Astrocyte (in vitro differentiated cells and primary cell): Measurements from ENCODE around the gene PALLD. TPM values are rescaled to one million over a fixed set of nuclear protein-coding genes. Genes with fewer than 3 reads are reported as not detected.

Experiments
- DNase-seq: peaks from one replicate; pipeline ENCODE4 v3.0.0-alpha.2; 2010; ENCODE audit warnings: low read depth
- FAIRE-seq: peaks from 2 replicates; lab custom pipeline; 2011; peaks lifted over from hg19 to GRCh38; lab: Jason Lieb, UNC
- H2AFZ ChIP-seq: 2 replicates; pipeline ENCODE4 v1.6.0; 2012; ENCODE audit warnings: low read depth, low read length, inconsistent platforms
- H3K27ac ChIP-seq: 2 replicates; pipeline ENCODE4 v1.5.1; 2011; ENCODE audit warnings: low read depth, low read length, inconsistent platforms
- H3K27me3 ChIP-seq: 2 replicates; pipeline ENCODE4 v1.6.0; 2011; ENCODE audit warnings: low read length, inconsistent platforms; ENCODE audit not compliant: insufficient read depth
- H3K36me3 ChIP-seq: 2 replicates; pipeline ENCODE4 v1.5.1; 2011; ENCODE audit warnings: low read length, inconsistent platforms; ENCODE audit not compliant: insufficient read depth
- H3K4me1 ChIP-seq: 2 replicates; pipeline ENCODE4 v1.5.1; 2011; ENCODE audit warnings: low read length, inconsistent platforms; ENCODE audit not compliant: insufficient read depth
- H3K4me2 ChIP-seq: 2 replicates; pipeline ENCODE4 v1.6.0; 2012; ENCODE audit warnings: low read length, inconsistent platforms
- H3K4me3 ChIP-seq: 2 replicates; pipeline ENCODE4 v1.5.1; 2011; ENCODE audit warnings: low read depth, mild to moderate bottlenecking, low read length, inconsistent platforms; ENCODE audit not compliant: insufficient read depth
- H3K79me2 ChIP-seq: 2 replicates; pipeline ENCODE4 v1.6.0; 2012; ENCODE audit warnings: mild to moderate bottlenecking, low read length, inconsistent platforms; ENCODE audit not compliant: insufficient read depth
- H3K9ac ChIP-seq: 2 replicates; pipeline ENCODE4 v1.6.0; 2012; ENCODE audit warnings: mild to moderate bottlenecking, low read length, inconsistent platforms
- H3K9me3 ChIP-seq: 2 replicates; pipeline ENCODE4 v1.5.1; 2012; ENCODE audit warnings: low read depth, mild to moderate bottlenecking, low read length, inconsistent platforms; ENCODE audit not compliant: insufficient read depth
- H4K20me1 ChIP-seq: 2 replicates; pipeline ENCODE4 v1.6.0; 2012; ENCODE audit warnings: low read length, inconsistent platforms; ENCODE audit not compliant: insufficient read depth
- H3K27ac Mint-ChIP-seq: one replicate; pipeline ENCODE4 v1.8.0; 2021; ENCODE audit warnings: mild to moderate bottlenecking, mixed read lengths; ENCODE audit not compliant: unreplicated experiment
- H3K27me3 Mint-ChIP-seq: one replicate; pipeline ENCODE4 v1.8.0; 2021; ENCODE audit warnings: low read depth, mixed read lengths; ENCODE audit not compliant: unreplicated experiment
- H3K36me3 Mint-ChIP-seq: one replicate; pipeline ENCODE4 v1.8.0; 2021; ENCODE audit warnings: low read depth, mixed read lengths; ENCODE audit not compliant: unreplicated experiment
- H3K4me1 Mint-ChIP-seq: one replicate; pipeline ENCODE4 v1.8.0; 2021; ENCODE audit warnings: low read depth, mixed read lengths; ENCODE audit not compliant: unreplicated experiment
- H3K4me3 Mint-ChIP-seq: one replicate; pipeline ENCODE4 v1.8.0; 2021; ENCODE audit warnings: mild to moderate bottlenecking, moderate library complexity, mixed read lengths; ENCODE audit not compliant: unreplicated experiment
- H3K9me3 Mint-ChIP-seq: one replicate; pipeline ENCODE4 v1.8.0; 2021; ENCODE audit warnings: mild to moderate bottlenecking, mixed read lengths; ENCODE audit not compliant: unreplicated experiment
- CTCF ChIP-seq: IDR thresholded peaks from 2 replicates; pipeline ENCODE4 v1.5.1; 2011; ENCODE audit warnings: low read depth, mild to moderate bottlenecking, inconsistent platforms, low read length, moderate library complexity; ENCODE audit not compliant: insufficient read depth
- EZH2 ChIP-seq: IDR thresholded peaks from 2 replicates; pipeline ENCODE4 v1.6.1; 2012; ENCODE audit warnings: mild to moderate bottlenecking, low read length, inconsistent platforms; ENCODE audit not compliant: insufficient read depth
- total RNA-seq: library from RNA; stranded (reverse); gene quantifications from 2 replicates; pipeline ENCODE4 v1.2.1, GENCODE V29; 2021

Gene PALLD
- total RNA-seq, 1 donor from 2014 or later, result 498 TPM

DNA sequence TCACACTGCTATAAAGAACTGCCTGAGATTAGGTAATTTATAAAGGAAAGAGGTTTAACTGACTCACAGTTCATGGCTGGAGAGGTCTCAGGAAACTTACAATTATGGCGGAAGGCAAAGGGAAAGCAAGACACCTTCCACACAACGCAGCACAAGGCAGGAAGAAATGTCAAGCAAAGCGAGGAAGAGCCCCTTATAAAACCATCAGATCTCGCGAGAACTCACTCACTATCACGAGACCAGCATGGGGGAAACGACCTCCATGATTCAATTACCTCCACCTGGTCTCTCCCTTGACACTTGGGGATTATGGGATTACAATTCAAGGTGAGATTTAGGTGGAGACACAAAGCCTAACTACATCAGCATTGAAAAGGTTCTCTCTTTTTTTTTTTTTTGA, 39.6 kb downstream of the PALLD start:
- Mint-ChIP-seq H3K36me3 (no peaks in the 10 kb centered on the region), H3K4me3 (no peak overlapping the region), H3K9me3 (no peaks in the 10 kb centered on the region), H3K27ac (peak overlapping the region; percentile 3), H3K27me3 (no peaks in the 10 kb centered on the region), H3K4me1 (peaks cover 28% of the 10 kb centered on the region)
- Histone ChIP-seq H3K4me1 (peaks cover 19% of the 10 kb centered on the region), H4K20me1 (no peaks in the 10 kb centered on the region), H3K27ac (no peak overlapping the region), H3K36me3 (no peaks in the 10 kb centered on the region), H3K4me3 (no peak overlapping the region), H2AFZ (peak overlapping the region; percentile 30), H3K27me3 (no peaks in the 10 kb centered on the region), H3K9me3 (no peaks in the 10 kb centered on the region), H3K9ac (no peak overlapping the region), H3K79me2 (no peaks in the 10 kb centered on the region), H3K4me2 (peak overlapping the region; percentile 38)
- no peak for DNase-seq
- no peak for FAIRE-seq
- TF ChIP-seq CTCF, result no peak
- TF ChIP-seq EZH2, result no peak

GRCh38 chr4:168537086-168537485, 40.2 kb downstream of the PALLD start:
- Mint-ChIP-seq H3K4me1 (peaks cover 31% of the 10 kb centered on the region), H3K4me3 (no peak overlapping the region), H3K27me3 (no peaks in the 10 kb centered on the region), H3K36me3 (no peaks in the 10 kb centered on the region), H3K27ac (no peak overlapping the region), H3K9me3 (no peaks in the 10 kb centered on the region)
- no peaks in the 10 kb centered on the region for H4K20me1 ChIP-seq
- H3K36me3 ChIP-seq, result no peaks in the 10 kb centered on the region
- peaks cover 25% of the 10 kb centered on the region for H3K4me1 ChIP-seq
- no peaks in the 10 kb centered on the region for H3K27me3 ChIP-seq
- no peak for DNase-seq
- H2AFZ ChIP-seq, result no peak overlapping the region
- no peak overlapping the region for H3K27ac ChIP-seq
- TF ChIP-seq EZH2, result no peak
- no peak for TF ChIP-seq CTCF
- H3K79me2 ChIP-seq, result no peaks in the 10 kb centered on the region
- H3K4me2 ChIP-seq, result no peak overlapping the region
- H3K9ac ChIP-seq, result no peak overlapping the region
- H3K4me3 ChIP-seq, result no peak overlapping the region
- no peaks in the 10 kb centered on the region for H3K9me3 ChIP-seq
- no peak for FAIRE-seq

- Histone ChIP-seq H3K9ac (no peak overlapping the region), H4K20me1 (no peaks in the 10 kb centered on the region), H3K9me3 (no peaks in the 10 kb centered on the region), H3K27me3 (no peaks in the 10 kb centered on the region), H3K27ac (no peak overlapping the region), H2AFZ (no peak overlapping the region), H3K4me2 (no peak overlapping the region), H3K4me3 (no peak overlapping the region), H3K36me3 (no peaks in the 10 kb centered on the region), H3K4me1 (peaks cover 26% of the 10 kb centered on the region), H3K79me2 (no peaks in the 10 kb centered on the region)
- TF ChIP-seq EZH2 (no peak), CTCF (no peak)
- Mint-ChIP-seq H3K4me3 (no peak overlapping the region), H3K36me3 (no peaks in the 10 kb centered on the region), H3K4me1 (peaks cover 31% of the 10 kb centered on the region), H3K27ac (no peak overlapping the region), H3K9me3 (no peaks in the 10 kb centered on the region), H3K27me3 (no peaks in the 10 kb centered on the region)
- FAIRE-seq, result peak; percentile 72
- DNase-seq, result peak; percentile 50
These were observed 40.7 kb downstream of the PALLD start for GRCh38 chr4:168537571-168537970.
